ENCODE data around the gene DGLUCY. TPM values are rescaled to one million over a fixed set of nuclear protein-coding genes. Genes with fewer than 3 reads are reported as not detected.
A peak's percentile ranks its signal among the peaks of the same experiment; 100 is the strongest.

DGLUCY gene
- total RNA-seq, 4 donors from 2014 or later = 58.0 to 125 (median 103) TPM

DNA sequence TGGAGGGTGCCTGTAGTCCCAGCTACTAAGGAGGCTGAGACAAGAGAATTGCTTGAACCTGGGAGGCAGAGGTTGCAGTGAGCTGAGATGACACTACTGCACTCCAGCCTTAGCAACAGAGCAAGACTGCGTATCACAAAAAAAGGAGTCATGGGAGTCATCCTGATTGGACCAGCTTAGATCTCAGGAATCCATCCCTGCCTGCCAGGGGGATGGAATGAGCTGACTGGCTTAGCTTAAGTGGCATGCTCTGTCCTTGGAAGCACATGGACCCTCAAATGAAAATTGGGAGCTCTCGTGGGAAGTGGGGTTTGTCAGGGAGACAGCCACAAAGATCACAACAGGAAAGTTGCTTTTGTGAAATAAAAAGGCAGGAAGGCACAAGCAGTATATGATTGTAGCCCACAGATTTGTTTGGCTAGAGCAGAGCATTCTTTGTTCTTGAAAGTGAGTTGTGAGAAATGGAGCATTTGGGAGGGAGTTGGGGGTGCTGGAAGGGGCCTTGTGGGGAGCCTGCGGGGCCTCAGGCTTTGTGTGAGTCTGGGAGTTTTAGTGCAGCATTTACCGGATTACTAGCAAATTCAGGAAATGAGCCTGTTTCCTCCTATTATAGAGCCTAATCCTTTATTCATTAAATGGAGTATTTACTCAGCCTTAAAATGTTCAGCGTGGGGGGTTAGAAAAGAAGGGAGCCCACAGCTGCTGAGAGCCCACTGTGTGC, 30.7 kb downstream of the DGLUCY start:
- no peaks in the 10 kb centered on the region for H3K9me3 ChIP-seq
- no peak overlapping the region for H3K4me3 ChIP-seq (replicated peaks in 1 of 3)
- WGBS, 2 donors = 70 to 74% methylated on average over 5 of the region's 5 CpGs
- H3K4me1 ChIP-seq = peaks cover 23 to 30% of the 10 kb centered on the region in 2 donors
- peaks cover 0 to 4% of the 10 kb centered on the region in 2 donors for H3K36me3 ChIP-seq
- DNase-seq = no peak
- intact Hi-C loops (cut with DNase I) = no loop called here
- H3K27ac ChIP-seq = peak overlapping the region; percentile 17 to 67 (median 61)
- TF ChIP-seq, protein P1, sequence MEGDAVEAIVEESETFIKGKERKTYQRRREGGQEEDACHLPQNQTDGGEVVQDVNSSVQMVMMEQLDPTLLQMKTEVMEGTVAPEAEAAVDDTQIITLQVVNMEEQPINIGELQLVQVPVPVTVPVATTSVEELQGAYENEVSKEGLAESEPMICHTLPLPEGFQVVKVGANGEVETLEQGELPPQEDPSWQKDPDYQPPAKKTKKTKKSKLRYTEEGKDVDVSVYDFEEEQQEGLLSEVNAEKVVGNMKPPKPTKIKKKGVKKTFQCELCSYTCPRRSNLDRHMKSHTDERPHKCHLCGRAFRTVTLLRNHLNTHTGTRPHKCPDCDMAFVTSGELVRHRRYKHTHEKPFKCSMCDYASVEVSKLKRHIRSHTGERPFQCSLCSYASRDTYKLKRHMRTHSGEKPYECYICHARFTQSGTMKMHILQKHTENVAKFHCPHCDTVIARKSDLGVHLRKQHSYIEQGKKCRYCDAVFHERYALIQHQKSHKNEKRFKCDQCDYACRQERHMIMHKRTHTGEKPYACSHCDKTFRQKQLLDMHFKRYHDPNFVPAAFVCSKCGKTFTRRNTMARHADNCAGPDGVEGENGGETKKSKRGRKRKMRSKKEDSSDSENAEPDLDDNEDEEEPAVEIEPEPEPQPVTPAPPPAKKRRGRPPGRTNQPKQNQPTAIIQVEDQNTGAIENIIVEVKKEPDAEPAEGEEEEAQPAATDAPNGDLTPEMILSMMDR (IDR thresholded peaks at IDR 0.05) = no peak
- TF ChIP-seq POLR2A (IDR thresholded peaks at IDR 0.05) = no peak
- H3K27me3 ChIP-seq = no peaks in the 10 kb centered on the region

DNA sequence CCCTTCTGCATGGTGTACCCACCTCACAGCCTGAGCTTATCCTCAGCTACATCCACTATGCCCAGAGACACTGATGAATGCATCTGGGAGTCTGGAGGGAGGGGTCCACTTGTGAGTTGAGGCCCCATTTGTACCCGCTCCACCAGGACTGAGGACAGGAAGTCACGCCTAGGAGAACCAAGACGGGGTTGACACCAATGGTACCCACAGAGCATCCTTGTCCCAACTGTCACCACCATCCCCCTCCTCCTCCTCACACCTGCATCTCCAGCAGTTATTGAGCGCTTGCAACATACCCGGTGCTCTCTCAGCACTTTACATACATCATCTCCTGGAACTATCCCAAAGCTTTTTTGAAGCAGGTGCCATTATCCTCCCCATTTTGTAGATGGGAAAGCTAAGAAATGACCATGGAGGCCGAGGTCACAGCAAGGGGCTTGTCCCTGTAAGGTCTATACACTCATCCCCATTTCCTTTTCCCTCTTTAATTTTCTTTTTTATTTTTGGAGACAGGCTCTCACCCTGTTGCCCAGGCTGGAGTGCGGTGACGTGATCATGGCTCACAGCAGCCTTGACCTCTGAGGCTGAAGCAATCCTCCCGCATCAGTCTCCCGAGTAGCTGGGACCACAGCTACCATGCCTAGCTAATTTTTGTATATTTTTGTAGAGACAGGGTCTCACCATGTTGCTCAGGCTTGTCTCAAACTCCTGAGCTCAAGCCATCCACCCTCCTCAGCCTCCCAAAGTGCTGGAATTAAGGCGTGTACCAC, 31.7 kb downstream of the DGLUCY start:
- Histone ChIP-seq H3K4me3 (replicated peaks in 1 of 3) (no peak overlapping the region), H3K36me3 (peaks cover 0 to 4% of the 10 kb centered on the region in 2 donors), H3K9me3 (no peaks in the 10 kb centered on the region), H3K27me3 (no peaks in the 10 kb centered on the region), H3K4me1 (peaks cover 22 to 30% of the 10 kb centered on the region in 2 donors), H3K27ac (no peak overlapping the region)
- no peak for TF ChIP-seq POLR2A (IDR thresholded peaks at IDR 0.05)
- TF ChIP-seq, protein P1 (IDR thresholded peaks at IDR 0.05) = no peak
- 92 to 97% methylated on average over 11 of the region's 11 CpGs for WGBS, 2 donors
- no peak for DNase-seq
- intact Hi-C loops (cut with DNase I) = no loop called here

DNA sequence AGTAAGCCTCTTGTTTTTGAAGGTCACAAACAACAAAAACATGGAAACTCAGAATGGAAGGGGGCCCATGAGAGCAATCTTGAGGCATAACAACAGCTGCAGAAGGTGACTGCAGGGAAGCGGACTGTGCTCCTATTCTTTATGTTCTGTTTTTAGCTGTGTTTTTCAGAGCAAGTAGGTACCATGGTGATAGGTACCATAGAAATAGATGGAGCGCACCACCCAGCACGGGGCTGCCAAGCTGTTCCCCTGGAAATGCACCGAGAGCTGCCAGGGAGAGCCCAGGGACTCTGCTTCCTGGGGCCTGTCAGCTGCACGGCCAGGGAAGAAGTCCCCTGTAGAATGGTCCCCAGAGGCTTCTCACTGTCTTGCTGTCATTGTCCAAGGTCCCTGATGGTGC, 32.8 kb downstream of the DGLUCY start:
- H3K4me1 ChIP-seq = peaks cover 22 to 30% of the 10 kb centered on the region in 2 donors
- intact Hi-C loops (cut with DNase I) = no loop called here
- peaks cover 0 to 4% of the 10 kb centered on the region in 2 donors for H3K36me3 ChIP-seq
- H3K9me3 ChIP-seq = no peaks in the 10 kb centered on the region
- TF ChIP-seq, protein P1 (IDR thresholded peaks at IDR 0.05) = no peak
- no peak for TF ChIP-seq POLR2A (IDR thresholded peaks at IDR 0.05)
- no peak for DNase-seq
- no peaks in the 10 kb centered on the region for H3K27me3 ChIP-seq
- 86 to 92% methylated on average over 5 of the region's 5 CpGs for WGBS, 2 donors
- H3K27ac ChIP-seq = no peak overlapping the region
- no peak overlapping the region for H3K4me3 ChIP-seq (replicated peaks in 1 of 3)

DNA sequence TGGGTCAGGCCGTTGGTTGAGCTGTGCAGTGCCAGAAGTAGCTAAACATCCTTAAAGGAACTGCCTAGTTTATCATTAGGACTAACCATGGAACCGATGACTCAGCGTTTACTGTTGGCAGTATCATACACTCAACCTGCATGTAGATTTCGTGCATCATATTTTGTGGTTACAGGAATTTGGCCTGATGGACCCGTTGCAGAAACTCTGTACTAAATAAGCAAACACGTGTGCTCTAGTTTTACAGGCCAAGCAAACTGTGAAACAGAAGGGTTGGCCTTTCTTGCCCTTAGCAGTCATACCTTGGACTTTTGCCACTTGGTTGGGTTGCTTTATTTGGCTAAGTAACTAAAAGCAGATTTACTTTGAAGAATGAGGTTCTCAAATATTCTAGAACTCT, 35.6 kb downstream of the DGLUCY start:
- intact Hi-C loops (cut with DNase I) = no loop called here
- peak; percentile 61 to 65 for DNase-seq
- H3K27me3 ChIP-seq = no peaks in the 10 kb centered on the region
- WGBS, 2 donors = 32 to 40% methylated on average over 6 of the region's 6 CpGs
- H3K9me3 ChIP-seq = no peaks in the 10 kb centered on the region
- H3K36me3 ChIP-seq = peaks cover 0 to 4% of the 10 kb centered on the region in 2 donors
- H3K27ac ChIP-seq = peak overlapping the region; percentile 78 to 97 (median 80)
- H3K4me1 ChIP-seq = peaks cover 7 to 17% of the 10 kb centered on the region in 2 donors
- H3K4me3 ChIP-seq (replicated peaks in 1 of 3) = no peak overlapping the region
- TF ChIP-seq, protein P1 (IDR thresholded peaks at IDR 0.05) = no peak
- TF ChIP-seq POLR2A (IDR thresholded peaks at IDR 0.05) = no peak

DNA sequence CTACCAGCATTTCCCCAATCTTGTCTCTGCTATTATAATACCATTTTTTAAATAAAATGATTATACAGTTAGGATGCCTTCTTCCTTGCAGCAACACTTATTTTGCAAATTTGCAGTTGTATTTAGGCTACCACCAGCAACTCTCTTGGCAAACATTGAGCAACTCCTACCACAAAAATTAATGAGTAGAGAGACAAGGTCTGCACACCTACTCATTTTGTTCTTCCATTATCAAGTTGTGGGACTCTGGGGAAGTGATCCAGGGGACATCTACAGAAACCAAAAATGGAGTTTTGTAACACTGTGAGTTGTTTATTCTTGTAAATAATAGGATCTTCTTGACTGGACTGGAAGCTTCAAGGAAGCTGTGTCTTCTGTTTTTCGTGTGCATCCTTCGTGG, 38.6 kb downstream of the DGLUCY start:
- H3K27me3 ChIP-seq = no peaks in the 10 kb centered on the region
- TF ChIP-seq POLR2A (IDR thresholded peaks at IDR 0.05) = no peak
- TF ChIP-seq, protein P1 (IDR thresholded peaks at IDR 0.05) = no peak
- H3K9me3 ChIP-seq = no peaks in the 10 kb centered on the region
- intact Hi-C loops (cut with DNase I) = no loop called here
- no peak overlapping the region for H3K27ac ChIP-seq
- no peak overlapping the region for H3K4me3 ChIP-seq (replicated peaks in 1 of 3)
- H3K4me1 ChIP-seq = peaks cover 24 to 26% of the 10 kb centered on the region in 2 donors
- 78 to 81% methylated on average over 2 of the region's 2 CpGs for WGBS, 2 donors
- DNase-seq = no peak
- H3K36me3 ChIP-seq = no peaks in the 10 kb centered on the region
